Activated T-helper 1 cell treated with anti-CD3 and anti-CD28 coated beads, Interleukin-2, amount 50 U/mL, for 16 hours (primary cell): Measurements from ENCODE around the gene ARL2.

ENCODE experiments used
- DNase-seq, 2 donors: peaks; one replicate each; pipeline ENCODE4 v3.0.0-alpha.2; 2020; ENCODE audit warnings: low read depth in 1 of 2, low spot score in 1 of 2

The ARL2 gene

DNA sequence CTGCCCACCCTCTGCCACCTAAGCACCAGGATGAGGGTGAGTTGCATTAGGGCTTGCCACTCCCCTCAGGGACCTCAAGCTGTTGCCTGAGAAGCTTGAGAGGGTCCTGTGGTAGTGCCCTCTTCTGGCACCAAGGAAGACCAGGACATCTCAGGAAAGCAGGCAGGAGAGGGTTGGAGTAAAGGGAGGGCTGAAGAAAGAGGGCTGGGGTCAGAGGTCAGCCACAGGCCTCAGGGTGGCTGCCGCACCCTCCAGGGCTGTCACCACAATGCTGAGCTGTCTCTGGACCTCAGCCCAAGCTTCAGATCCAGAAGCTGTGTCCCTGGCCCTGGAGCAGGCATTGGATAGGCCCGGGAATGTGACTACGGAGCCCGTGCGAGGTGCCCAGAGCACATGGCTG, 31.1 kb downstream of the ARL2 start:
- no peak for DNase-seq

DNA sequence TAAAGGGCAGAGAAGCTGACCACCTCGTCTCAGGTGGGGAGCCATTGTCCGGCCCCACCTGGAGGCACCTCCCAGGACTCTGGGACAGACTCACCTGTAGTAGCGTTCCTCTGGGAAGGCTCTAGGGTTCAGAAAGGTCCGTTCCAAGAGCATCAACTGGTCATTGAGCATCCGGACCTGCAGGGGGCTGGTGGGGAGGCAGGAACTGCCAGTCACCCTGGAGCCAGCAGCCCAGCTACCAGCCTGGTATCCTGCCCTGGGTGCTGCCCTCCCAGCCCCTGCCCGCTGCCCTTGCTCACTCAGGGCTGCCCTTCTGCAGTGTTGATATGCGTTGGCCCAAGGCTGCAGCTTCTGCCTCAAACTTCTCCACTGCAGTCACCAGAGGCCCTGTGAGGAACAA, 31.8 kb downstream of the ARL2 start:
- DNase-seq = no peak

DNA sequence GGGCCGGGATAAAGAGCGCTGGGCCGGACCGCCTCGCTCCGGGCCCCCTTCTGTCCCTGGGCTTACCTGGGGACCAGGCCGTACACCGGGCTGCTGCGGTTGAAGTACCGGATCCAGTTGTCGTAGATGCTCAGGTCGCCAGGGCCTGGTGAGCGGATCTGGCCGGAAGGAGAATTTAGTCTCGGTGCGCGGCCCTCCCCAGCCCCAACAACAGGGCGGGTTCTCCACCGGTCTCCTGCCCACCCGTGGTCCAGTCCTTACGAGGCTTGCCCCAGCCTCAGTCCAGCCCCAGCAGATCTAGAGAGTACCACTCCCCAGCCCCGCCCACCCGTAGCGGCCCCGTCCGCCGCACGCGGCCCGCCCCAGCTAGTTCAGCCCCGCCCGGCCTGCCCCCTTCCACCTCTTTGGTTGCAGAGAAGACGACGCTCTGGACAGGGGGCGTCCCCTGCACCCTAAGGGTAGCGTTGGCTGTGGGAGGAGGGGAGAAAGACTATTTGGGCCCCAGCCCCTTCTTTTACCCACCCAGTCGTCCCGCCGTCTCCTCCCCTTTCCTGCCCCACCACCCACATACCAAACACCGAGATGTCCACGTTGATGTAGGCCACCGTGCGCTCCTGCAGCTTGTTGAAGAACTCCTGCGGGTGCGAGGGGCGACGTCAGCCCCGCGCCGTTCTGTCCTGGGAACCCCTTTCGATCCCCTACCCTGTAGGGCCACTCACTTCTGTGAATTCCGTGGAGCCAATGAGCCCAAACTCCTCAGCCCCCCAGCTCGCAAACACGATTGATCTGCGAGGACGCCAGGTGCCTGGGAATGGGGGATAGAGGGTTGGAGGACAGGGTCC, 33.8 kb downstream of the ARL2 start:
- no peak for DNase-seq

- DNase-seq = no peak
Observed at GRCh38 chr11:65051398-65051858, 37.5 kb downstream of the ARL2 start.

DNA sequence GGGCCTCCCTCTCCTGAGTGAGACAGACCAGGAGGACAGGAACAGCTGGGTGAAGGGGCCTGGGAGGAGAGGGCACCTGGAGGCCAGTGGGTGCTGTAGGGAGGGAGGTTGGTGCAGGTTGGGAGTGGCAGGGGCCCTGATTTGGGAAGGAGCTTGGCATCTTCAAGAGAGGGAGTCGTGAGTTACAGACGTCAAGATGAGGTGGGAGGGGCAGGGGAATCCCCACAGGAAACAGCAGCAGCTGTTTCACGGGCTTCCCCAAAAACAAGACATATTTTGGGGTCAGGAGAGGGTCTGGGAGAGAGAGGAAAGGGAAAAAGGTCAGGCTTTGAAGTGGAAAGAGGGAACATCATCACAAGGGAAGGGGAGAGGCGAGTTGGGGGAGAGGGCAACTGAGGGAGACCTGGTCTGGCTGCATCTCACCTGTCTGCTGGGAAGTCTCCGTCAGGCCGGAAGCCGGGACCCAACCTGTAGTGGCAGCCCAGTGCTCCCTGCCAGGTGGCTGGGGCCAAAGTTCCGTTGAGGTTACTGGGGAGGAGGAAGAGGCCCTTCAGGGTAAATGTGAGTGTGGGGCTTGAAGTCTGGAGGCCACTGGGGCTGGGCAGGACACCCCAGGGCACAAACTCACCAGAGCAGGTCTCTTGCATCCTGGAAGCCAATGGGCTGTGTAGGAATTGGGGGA, 40.0 kb downstream of the ARL2 start:
- DNase-seq = no peak

- no peak for DNase-seq
Observed at GRCh38 chr11:65055538-65055937, 41.6 kb downstream of the ARL2 start.

DNA sequence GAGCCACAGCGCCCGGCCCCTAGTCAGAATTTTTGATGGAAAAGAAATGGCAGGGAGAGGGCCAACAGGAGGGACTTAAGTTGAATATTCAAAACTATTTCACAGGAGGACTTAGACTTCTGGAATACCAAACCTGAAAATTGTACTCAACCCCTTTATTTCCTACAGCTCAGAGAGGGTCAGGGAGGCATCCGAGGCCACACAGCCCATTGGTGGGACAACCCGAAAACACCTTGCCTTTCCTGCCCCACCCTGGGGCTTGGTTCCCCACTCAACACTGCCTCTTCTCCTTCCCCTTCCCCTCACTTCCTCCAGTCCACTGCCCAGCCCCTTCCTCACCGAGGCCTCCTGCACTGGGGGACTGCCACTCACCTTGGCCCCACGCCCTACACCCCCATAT, 43.0 kb downstream of the ARL2 start:
- no peak for DNase-seq

DNA sequence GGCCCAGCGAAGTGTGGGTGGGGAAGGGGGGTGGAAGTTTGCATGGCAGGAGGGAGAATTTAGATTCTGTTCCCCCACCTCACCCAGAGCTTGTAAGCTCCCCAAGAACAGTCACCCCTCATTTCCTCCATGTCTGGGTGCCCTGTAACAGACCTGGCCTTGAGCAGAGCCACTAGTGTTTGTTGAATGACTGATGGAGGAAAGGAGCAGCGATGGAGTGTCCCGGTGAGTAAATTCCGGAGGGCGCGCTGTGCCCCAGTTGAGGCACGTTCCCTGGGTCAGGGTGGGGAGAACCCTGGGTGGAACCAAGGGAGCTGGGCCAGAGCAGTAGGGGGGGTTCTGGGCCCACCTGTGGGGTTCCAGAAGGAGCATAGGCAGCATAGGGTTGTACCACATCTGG, 43.6 kb downstream of the ARL2 start:
- DNase-seq = no peak

DNA sequence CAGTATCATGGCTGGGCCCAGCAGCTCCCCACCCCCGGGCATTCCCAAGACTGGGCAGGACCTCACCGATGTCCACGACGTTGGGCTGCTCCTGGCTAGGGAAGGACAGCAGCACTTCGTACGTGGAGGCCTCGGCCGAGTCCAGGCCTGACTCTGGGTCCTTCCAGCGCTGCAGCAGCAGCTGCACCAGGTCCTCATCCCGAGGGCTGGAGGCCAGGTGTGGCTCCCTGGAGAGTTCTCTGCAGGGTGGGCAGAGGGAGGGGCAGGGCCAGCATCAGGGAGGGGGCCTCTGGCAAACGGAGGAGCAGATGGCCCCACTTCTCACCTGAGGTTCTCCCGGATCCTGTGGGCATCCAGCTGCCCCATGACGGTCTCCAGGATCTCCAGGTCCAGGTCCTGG, 44.1 kb downstream of the ARL2 start:
- DNase-seq = no peak

- DNase-seq = no peak
Observed at GRCh38 chr11:65058419-65059054, 44.6 kb downstream of the ARL2 start, which contains the start of gene NAALADL1. NAALADL1 (minus strand) TSS chr11:65058553; CDS start chr11:65058521, 32 bp downstream.

GRCh38 chr11:65059523-65059922, 45.6 kb downstream of the ARL2 start:
- no peak for DNase-seq

- no peak for DNase-seq
Observed at GRCh38 chr11:65059959-65060824, 46.2 kb downstream of the ARL2 start.

DNA sequence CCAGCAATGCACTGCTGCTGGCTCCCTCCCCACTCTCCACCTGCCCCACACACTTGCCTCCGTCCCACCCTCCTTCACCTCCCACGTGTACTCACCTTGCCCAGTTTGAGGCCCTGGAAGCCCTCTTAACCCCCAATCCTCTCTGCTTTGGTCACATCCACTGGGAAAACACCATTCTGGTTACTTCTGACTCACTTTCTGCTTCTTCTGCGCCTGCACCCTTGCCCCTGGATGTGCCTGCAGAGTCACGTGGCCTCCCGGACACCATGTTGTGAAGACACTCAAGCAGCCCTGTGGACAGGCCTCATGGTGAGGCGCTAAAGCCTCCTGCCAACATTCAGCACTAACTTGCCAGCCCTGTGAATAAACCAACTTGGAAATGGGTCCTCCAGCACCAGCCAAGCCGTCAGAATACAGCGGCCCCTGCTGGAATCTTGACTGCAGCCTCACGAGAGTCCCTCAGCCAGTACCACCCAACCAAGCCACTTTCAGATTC, 47.0 kb downstream of the ARL2 start:
- DNase-seq = no peak

GRCh38 chr11:65063532-65063931, 49.6 kb downstream of the ARL2 start:
- DNase-seq = no peak

DNA sequence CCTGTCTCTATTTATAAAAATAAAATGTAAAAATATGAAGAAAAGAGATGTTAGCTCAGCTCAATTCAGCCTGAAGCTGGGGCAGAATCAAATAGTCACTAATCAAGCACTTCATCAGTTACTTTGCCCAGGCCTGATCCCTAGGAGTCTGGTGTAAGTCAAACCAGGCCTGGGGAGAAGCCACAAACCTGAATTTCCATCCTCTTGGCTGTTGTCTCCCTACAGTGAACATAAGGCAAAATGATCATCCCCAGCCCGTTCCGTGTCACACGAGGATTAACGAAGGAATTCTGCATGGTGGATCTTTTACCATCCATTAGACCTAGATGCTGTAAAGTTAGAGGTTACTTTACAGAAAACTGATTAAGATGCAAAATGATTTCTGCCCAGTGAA, 50.9 kb downstream of the ARL2 start:
- no peak for DNase-seq

DNA sequence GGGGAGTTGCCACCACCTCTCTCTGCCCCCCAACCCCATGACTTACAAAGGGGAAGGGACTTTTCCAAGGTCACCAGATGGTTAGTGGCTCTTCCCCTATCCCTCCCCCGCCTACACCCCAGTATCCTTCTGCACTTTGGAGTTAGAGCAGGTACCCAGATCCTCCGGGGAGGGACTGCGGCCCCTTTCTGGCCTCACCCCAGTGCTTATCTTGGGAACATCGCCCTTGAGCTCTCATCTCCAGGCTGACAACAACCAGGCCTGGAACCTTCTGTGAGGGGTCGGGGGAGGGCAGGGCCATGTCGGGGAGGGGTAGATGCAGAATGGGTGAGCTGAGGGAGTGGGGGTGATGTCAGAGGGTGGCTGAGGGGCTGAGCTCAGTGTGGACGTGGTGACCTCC, 51.9 kb downstream of the ARL2 start:
- no peak for DNase-seq

- DNase-seq = no peak
Observed at GRCh38 chr11:65066315-65066714, 52.4 kb downstream of the ARL2 start.

DNA sequence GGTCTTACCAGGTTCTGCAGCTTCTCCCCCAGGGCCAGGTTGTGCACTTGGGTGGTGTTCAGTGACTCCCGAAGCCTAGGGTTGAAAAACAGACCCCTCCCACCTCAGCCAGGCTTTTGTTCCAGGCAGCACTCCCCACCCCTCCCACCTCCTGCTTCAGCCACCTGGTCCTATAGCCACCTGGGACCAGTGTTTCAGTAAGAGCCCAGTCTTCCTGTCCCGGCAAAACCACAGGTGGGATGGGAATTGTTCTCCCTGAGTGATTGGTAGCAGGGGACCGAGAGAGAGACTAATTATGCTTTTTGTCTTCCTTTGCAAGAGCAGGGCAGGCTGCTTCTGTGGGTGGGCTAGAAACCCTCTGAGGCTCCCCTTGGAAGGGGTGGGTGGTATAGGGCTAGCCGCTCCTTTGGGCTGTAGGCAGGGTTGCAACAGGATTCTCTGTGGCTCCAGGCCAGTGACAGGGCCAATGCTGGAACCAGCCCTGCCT, 52.9 kb downstream of the ARL2 start:
- no peak for DNase-seq

- DNase-seq = no peak
Observed at GRCh38 chr11:65067446-65067845, 53.5 kb downstream of the ARL2 start.

GRCh38 chr11:65069217-65069616, 55.3 kb downstream of the ARL2 start:
- no peak for DNase-seq
